PFSK-1 (cell line): ENCODE data around the gene METTL25.

Experiments
- POLR2AphosphoS5 ChIP-seq: IDR thresholded peaks from 2 replicates; pipeline ENCODE4 v1.6.1; 2012; ENCODE audit warnings: low read depth, mild to moderate bottlenecking, control low read depth, low read length, moderate library complexity
- SIN3A ChIP-seq: IDR thresholded peaks from 2 replicates; pipeline ENCODE4 v1.6.1; 2012; ENCODE audit warnings: mild to moderate bottlenecking, low read length, moderate library complexity, borderline replicate concordance; ENCODE audit not compliant: insufficient read depth
- TAF1 ChIP-seq: IDR thresholded peaks from 2 replicates; pipeline ENCODE4 v1.6.1; 2012; ENCODE audit warnings: low read length, control low read depth, borderline replicate concordance; ENCODE audit not compliant: insufficient read depth
- TF ChIP-seq, protein P1 (sequence below), 2 experiments: IDR thresholded peaks; 2 replicates each; pipeline versions ENCODE4 v1.6.1 to v1.8.0; 2011 to 2012; ENCODE audit warnings: low read depth in 2 of 2, low read length in 2 of 2, control low read depth in 1 of 2, inconsistent platforms in 1 of 2, mild to moderate bottlenecking in 1 of 2, moderate library complexity in 1 of 2; ENCODE audit not compliant: insufficient read depth in 1 of 2

- TF ChIP-seq, protein P1, sequence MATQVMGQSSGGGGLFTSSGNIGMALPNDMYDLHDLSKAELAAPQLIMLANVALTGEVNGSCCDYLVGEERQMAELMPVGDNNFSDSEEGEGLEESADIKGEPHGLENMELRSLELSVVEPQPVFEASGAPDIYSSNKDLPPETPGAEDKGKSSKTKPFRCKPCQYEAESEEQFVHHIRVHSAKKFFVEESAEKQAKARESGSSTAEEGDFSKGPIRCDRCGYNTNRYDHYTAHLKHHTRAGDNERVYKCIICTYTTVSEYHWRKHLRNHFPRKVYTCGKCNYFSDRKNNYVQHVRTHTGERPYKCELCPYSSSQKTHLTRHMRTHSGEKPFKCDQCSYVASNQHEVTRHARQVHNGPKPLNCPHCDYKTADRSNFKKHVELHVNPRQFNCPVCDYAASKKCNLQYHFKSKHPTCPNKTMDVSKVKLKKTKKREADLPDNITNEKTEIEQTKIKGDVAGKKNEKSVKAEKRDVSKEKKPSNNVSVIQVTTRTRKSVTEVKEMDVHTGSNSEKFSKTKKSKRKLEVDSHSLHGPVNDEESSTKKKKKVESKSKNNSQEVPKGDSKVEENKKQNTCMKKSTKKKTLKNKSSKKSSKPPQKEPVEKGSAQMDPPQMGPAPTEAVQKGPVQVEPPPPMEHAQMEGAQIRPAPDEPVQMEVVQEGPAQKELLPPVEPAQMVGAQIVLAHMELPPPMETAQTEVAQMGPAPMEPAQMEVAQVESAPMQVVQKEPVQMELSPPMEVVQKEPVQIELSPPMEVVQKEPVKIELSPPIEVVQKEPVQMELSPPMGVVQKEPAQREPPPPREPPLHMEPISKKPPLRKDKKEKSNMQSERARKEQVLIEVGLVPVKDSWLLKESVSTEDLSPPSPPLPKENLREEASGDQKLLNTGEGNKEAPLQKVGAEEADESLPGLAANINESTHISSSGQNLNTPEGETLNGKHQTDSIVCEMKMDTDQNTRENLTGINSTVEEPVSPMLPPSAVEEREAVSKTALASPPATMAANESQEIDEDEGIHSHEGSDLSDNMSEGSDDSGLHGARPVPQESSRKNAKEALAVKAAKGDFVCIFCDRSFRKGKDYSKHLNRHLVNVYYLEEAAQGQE (IDR thresholded peaks at IDR 0.05; ENCODE audit: insufficient read depth in 1 of 2, low read depth in 2 of 2, low read length in 2 of 2), result no peak
- TF ChIP-seq TAF1 (no peak), POLR2AphosphoS5 (no peak), SIN3A (no peak)
These were observed 56.6 kb downstream of the METTL25 start for GRCh38 chr12:82414926-82415325.
